GM12891 (cell line): ENCODE measurements around the gene SLC12A5.

Experiments
- PAX5 ChIP-seq: IDR thresholded peaks from 2 replicates; pipeline ENCODE4 v1.6.1; 2011; ENCODE audit warnings: low read length, moderate library complexity, mild to moderate bottlenecking; ENCODE audit not compliant: insufficient read depth, severe bottlenecking
- POLR2A ChIP-seq: IDR thresholded peaks from 2 replicates; pipeline ENCODE4 v1.6.1; 2011; ENCODE audit warnings: low read depth, low read length, control low read depth
- POLR2AphosphoS5 ChIP-seq: IDR thresholded peaks from 2 replicates; pipeline ENCODE4 v1.6.1; 2011; ENCODE audit warnings: low read depth, low read length, control low read depth
- SPI1 ChIP-seq: IDR thresholded peaks from 2 replicates; pipeline ENCODE4 v1.6.1; 2011; ENCODE audit warnings: low read depth, low read length, control low read depth
- TAF1 ChIP-seq: IDR thresholded peaks from 2 replicates; pipeline ENCODE4 v1.6.1; 2011; ENCODE audit warnings: low read depth, low read length, control low read depth

DNA sequence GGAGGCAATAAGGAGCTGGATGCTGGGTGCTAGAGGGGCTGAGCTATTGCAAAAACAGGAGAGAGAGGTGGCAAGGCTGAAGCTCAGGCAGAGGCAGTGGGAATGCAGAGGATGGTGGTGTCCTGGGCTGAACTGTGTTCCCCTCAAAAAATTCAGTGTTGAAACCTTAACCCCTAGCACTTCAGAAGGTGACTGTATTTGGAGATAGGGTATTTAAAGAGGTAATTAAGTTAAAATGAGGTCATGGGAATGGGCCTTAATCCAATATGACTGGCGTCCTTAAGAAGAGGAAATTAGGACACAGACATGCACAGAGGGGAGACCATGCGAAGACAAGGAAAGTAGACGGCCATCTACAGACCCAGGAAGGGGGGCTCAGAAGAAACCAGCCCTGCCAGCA, 31.8 kb upstream of the SLC12A5 start:
- TF ChIP-seq POLR2A (no peak), POLR2AphosphoS5 (no peak), TAF1 (no peak), PAX5 (no peak), SPI1 (no peak)
